Activated CD8-positive, alpha-beta memory T cell treated with anti-CD3 and anti-CD28 coated beads, Interleukin-2, amount 50 U/mL, for 1 hour (primary cell): Measurements from ENCODE around the gene MAPK12.

Source experiments
- DNase-seq: peaks from one replicate; pipeline ENCODE4 v3.0.0-alpha.2; 2020; ENCODE audit errors: extremely low read depth

MAPK12 gene

GRCh38 chr22:50261615-50262459 is at the start of gene MAPK12:
Gene MAPK12, minus strand, starts transcription at chr22:50261683. Its CDS starts 174 bp downstream, at chr22:50261509.
- no peak for DNase-seq

GRCh38 chr22:50310949-50311444 is 49.5 kb upstream of the MAPK12 start:
- no peak for DNase-seq

- no peak for DNase-seq
Measured at GRCh38 chr22:50310031-50310722, 48.7 kb upstream of the MAPK12 start.

GRCh38 chr22:50309601-50309991 is 48.1 kb upstream of the MAPK12 start:
- no peak for DNase-seq

- DNase-seq, result no peak
Measured at GRCh38 chr22:50308986-50309600, 47.6 kb upstream of the MAPK12 start.

- DNase-seq, result no peak
Measured at GRCh38 chr22:50308597-50308935, 47.1 kb upstream of the MAPK12 start.

- no peak for DNase-seq
Measured at GRCh38 chr22:50307890-50308596, 46.6 kb upstream of the MAPK12 start.

- DNase-seq, result no peak
Measured at GRCh38 chr22:50306753-50307749, 45.6 kb upstream of the MAPK12 start, which contains the start of gene PLXNB2. Gene PLXNB2, minus strand, starts transcription at chr22:50307646. Its CDS starts 17,062 bp downstream, at chr22:50290584.

- DNase-seq, result no peak
Measured at GRCh38 chr22:50305923-50306566, 44.6 kb upstream of the MAPK12 start.

- DNase-seq, result no peak
Measured at GRCh38 chr22:50305393-50305922, 44.0 kb upstream of the MAPK12 start.

GRCh38 chr22:50304528-50305392 is 43.3 kb upstream of the MAPK12 start:
- no peak for DNase-seq

GRCh38 chr22:50303848-50304527 is 42.5 kb upstream of the MAPK12 start:
- DNase-seq, result no peak

- DNase-seq, result no peak
Measured at GRCh38 chr22:50303515-50303847, 42.0 kb upstream of the MAPK12 start.

GRCh38 chr22:50302564-50302963 is 41.1 kb upstream of the MAPK12 start:
- DNase-seq, result no peak

GRCh38 chr22:50302041-50302541 is 40.6 kb upstream of the MAPK12 start:
- no peak for DNase-seq

- no peak for DNase-seq
Measured at GRCh38 chr22:50301581-50301991, 40.1 kb upstream of the MAPK12 start.

GRCh38 chr22:50300620-50301257 is 39.3 kb upstream of the MAPK12 start:
- DNase-seq, result no peak
